Stromal cell of bone marrow (primary cell): ENCODE measurements around the gene OVCA2.

Source experiments
- DNase-seq: peaks from one replicate; pipeline ENCODE4 v3.0.0-alpha.2; 2012; ENCODE audit warnings: low read depth

OVCA2 gene

DNA sequence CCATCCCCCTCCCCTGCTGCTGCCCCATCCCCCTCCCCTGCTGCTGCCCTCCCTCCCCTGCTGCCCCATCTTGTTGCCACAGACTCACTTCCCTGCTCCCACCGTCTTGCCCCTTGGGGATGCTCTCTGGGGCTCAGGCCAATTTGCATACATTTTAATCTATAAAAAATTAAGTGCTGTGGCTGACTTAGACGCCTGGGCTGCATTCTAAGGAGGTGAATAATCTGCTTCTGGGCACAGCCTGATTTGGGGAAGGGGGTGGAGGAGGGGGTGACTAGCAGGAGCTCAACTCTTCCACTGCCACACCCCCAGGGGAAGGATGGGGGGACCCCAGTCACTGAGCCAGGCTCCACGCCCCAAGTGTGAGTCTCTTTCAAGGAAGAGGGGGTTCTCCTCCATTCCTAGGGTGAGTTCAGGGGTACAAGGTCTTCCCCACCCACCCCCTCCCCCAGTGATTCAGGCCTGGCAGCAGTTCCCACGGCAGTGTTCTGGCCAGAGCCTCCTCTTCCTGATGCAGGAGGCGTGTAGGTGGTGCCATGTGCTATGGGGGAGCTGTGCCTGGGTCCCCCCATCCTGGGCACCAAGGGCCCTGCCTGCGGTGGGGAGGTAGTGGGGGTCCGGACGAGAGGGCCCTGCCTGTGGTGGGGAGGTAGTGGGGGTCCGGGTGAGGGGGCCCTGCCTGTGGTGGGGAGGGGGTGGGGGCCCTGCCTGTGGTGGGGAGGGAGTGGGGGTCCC lies 6.8 kb upstream of the OVCA2 start:
- no peak for DNase-seq

DNA sequence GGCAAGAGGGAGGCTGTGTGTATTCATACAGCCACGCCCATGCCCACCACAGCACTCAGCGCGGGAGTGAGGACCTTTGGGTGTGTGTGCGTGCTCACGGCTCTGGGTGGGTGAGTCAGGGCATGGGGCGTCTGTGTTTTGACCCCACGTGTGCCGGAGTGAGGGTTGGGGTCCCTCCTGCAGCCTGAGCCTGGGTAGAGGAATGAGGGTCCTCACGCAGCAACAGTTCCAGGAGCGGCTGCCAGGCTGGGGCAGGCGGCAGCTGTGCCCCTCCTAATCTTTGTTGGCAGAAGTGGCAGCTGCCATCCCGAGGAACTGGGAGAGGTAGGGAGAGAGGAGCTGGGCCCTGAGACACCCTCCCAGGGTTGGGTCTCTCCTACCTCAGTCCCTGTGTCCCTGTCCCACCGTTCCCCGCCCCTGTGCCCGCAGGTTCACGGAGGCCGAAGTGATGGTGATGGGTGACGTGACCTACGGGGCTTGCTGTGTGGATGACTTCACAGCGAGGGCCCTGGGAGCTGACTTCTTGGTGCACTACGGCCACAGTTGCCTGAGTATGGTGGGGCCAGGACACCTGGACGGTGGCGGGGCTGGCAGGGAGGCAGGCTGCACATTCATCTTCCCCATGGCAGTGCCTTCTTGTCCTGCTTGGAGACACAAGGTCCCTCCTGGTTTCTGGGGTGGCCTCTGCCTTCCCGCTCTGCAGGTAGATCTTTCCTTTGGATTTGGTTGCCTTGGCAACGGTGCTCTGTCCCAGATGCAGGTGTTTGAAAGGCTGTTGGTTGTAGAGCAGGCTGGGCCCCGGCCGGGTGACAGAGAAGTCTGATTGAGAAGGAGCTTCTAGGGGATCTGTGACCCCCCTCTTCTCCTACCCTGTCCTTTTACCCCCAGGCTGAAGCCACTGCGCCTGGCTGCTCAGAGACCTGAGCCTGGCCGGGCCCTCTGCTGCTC lies 6.0 kb upstream of the OVCA2 start:
- DNase-seq, result no peak

DNA sequence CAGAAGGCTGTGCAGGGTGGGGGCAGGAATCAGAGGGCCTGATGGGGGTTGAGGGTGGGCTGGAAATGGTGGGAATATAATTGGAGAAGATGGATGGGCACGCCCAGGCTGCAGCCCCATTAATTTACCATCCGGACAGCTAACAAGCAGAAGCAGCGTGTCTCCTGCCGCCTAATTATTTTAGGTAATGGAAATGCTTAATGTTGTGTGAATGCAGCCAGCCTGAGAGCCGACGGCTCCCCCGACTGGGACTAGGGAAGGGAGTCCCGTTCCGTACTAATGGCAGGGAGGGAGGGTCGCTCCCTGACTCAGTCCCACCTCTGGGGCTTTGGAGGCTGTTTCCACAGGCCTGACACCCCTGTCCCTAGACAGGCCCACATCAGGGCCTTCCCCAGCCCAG lies 4.7 kb upstream of the OVCA2 start:
- DNase-seq, result no peak

DNA sequence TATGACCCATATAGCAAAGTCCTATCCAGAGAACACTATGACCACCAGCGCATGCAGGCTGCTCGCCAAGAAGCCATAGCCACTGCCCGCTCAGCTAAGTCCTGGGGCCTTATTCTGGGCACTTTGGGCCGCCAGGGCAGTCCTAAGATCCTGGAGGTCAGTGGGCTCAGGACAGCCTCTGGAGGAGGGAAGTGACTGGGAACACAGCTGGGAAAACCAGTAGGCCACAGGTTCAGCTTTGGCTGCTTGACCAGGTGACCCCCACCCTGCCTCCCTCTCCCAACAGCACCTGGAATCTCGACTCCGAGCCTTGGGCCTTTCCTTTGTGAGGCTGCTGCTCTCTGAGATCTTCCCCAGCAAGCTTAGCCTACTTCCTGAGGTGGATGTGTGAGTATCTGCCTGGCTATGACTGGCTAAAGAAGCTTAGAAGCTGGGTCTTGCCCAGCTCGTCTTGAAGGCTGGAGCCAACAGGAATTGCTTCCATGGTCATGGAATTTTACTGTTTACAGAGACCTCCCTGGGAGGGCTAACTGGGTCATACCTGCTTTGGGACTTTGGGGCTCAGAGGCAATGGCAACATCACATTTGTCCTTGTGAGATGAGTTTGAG lies 1.5 kb upstream of the OVCA2 start:
- no peak for DNase-seq

DNA sequence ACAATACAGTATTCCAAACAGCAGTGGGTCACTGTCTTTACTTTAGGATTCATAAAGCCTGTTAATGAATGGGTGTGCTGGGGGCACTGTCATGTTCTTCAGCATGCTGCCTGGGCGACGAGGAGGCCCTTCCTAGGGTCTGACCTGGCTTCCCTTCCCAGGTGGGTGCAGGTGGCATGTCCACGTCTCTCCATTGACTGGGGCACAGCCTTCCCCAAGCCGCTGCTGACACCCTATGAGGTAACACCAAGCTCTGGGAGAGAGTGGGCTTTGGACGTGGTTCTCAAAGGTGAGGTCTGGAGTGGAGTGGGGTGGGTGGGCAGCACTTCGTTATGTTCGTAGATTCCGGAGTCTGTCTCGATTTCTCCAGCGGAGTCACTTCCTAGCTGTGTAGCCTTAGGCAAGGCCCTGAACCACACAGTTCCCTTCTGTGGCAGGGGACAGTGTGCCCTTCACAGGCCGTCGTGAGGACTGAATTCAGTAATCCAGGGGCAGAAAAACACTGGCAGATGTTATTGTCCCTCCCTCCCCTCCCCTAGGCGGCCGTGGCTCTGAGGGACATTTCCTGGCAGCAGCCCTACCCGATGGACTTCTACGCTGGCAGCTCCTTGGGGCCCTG lies 771 bp upstream of the OVCA2 start:
- DNase-seq, result no peak

DNA sequence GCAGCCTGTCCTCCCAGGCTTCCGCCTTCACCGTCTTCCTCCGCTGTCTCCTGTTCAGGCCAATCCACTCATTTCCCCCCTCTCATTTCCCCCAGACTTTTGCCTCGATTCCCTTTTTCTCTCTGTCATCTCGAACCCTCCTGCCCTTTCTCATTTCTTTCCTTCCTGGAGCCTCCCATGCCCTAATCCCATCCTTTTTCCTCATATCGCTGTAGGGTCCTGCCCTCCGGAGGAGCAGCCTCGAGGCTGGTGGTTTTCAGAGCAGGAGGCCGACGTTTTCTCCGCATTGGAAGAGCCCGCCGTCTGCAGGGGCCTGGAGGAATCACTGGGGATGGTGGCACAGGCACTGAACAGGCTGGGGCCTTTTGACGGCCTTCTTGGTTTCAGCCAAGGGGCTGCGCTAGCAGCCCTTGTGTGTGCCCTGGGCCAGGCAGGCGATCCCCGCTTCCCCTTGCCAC lies 597 bp downstream of the OVCA2 start:
- no peak for DNase-seq

DNA sequence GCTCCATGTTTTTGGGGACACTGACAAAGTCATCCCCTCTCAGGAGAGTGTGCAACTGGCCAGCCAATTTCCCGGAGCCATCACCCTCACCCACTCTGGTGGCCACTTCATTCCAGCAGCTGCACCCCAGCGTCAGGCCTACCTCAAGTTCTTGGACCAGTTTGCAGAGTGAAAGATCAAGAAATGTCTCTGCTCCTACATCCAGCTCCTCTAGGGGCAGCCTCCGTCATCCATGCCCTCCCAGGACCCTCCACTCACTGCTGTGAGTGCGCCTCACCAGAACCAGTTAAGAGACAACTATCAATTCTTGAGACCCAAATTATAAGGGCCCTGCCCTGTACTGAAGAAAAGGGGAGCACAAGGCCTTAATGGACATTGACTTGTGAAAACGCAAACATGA lies 1.1 kb downstream of the OVCA2 start:
- DNase-seq, result no peak

DNA sequence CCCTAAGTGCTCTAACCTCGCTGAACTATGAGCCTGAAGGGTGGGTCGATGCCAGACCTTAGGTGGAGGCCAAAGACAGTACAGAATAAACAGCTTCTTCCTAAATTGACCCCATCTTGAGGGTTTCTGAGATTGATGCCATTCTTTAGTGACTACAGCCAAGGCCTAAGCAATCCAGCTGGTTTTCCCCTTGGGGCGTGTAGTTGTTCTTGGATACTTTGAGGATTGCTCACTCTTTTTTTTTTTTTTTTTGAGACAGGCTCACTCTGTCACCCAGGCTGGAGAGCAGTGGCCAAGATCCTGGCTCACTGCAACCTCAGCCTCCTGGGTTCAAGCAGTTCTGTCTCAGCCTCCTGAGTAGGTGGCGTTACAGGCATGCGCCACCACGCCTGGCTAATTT lies 2.0 kb downstream of the OVCA2 start:
- DNase-seq, result no peak

DNA sequence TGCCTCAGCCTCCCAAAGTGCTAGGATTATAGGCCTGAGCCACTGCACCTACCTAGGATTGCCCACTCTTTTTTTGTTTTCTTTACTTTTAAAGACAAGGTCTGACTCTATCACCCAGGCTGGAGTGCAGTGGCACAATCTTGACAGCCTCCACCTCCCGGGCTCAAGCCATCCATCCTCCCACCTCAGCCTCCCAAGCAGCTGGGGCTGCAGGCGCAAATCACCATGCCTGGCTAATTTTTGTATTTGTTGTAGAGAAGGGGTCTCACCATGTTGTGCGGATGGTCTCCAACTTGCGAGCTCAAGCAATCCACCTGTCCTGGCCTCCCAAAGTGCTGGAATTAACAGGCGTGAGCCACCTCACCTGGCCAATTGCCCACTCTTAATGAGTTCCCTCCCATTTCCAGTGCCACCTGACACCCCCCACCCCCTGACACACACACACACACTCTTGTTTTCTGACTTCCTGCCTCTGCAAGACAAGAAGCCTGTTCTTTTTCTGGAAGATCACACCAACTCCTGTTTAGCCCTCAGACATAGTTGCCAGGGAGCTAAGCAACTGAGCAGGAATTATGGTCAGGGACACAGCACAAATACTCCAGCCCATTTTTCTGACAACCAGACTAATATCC lies 2.6 kb downstream of the OVCA2 start:
- no peak for DNase-seq

DNA sequence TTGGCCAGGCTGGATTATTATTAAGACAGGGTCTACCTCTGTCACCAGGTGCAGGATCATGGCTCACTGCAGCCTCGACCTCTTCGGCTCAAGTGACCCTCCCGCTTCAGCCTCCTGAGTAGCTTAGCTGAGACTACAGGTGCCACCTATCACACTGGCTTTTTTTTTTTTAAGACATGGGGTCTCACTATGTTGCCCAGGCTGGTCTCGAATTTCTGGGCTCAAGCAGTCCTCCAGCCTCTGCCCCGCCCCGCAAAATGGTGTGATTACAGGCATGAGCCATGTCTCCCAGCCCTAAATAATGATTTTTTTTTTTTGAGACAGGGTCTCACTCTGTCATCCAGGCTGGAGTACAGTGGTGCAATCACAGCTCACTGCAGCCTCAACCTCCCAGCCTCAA lies 5.8 kb downstream of the OVCA2 start:
- no peak for DNase-seq

DNA sequence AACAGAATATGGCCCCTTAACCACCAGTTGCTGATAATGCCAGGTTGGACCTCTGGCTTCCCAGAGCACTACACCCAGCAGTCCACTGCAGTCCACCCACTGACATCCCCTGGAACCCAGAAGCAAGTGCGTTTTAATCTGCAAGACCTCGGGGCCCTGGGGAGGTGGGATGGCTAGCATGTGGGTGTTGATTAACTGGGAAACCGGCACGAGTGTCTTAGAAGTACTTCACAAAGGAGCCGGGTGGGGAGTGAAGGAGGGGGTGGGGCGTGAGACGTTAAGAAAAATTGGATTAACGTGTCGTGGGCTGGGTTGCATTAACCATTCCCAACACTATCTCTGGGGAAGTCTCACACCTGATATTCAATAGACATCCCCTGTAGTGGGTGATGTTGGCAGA lies 7.0 kb downstream of the OVCA2 start:
- no peak for DNase-seq

DNA sequence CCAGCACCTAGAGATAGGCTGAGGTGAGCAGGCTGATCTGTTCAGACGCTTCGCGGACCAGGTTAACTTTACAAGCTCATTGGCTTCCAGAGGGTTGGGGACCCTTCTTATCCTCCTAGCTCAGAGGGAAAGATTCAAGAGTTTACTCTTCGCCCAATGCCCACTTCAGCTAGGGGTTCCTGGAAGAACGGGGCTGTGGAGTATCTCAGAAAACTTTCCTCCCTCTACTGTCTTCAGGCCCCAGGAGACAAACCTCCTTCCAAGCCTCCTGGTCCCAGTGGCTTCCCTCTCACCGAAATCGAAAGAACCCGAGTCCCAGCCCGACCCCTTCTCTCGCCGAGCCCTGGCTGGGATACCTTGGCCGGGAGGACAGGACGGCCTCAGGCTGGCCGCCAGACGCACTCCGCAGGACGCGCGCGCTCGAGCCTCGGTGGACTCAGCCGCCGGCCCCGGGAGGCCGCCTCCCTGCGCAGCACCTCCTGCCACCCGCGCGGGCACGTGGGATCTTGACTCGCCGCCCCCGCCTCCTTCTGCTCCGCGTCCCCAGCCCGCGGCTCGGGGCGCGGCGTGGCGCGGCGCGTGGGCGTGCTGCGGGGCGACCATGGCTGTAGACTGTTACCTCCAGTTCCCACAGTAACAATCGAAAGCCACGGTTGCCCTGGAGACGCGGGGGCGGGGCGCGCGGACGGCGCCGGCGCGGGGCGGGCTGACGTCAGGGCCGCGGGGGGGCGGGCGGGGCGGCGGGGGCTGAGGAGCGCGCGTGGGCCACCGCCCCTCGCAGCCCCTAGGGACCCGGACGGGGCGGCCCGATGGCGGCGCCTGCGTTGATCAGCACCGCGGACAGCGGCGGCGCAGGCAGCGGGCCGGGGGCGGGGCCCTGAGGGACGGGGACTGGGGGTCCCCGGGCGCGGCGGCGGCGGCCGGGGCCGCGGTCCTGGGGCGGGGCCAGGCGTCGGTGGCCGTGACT lies 7.8 kb downstream of the OVCA2 start:
- DNase-seq, result peak; percentile 67

DNA sequence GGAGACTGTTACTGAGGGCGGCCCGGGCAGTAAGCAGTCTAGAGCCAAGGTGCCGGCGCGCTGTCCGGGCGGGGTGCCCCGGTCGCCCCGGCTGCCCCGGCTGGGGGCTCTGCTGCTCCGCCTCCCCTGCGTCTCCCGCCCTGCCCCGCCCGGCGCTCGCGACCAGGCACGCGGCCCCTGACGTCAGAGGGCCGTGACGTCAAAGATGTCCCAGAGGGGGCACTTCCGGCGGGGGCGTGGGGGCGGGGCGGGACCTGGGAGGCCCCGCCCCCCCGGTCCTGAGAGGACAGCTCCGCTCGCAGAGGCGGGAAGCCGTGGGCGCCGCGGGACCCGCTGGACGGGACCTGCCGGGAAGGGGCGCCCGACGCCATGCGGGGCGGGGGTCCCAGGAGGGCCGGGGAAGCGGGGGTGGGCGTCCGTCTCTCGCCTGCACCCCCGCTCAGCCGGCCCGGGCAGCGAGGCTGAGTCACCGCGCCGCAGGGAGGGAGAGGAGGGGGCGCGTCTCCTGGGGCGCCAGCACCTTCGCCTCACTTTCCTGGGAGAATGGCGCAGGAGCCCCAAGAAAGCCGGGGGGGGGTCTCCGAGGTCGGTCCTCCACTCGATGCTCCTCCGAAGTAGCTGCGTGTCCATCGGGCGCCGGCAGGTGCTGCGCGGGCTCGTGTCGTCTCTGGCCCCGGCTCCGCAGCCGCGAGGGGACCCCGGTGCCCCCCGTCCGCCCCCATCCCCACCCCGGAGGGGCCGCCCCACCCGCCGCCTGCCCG lies 8.7 kb downstream of the OVCA2 start:
- no peak for DNase-seq

DNA sequence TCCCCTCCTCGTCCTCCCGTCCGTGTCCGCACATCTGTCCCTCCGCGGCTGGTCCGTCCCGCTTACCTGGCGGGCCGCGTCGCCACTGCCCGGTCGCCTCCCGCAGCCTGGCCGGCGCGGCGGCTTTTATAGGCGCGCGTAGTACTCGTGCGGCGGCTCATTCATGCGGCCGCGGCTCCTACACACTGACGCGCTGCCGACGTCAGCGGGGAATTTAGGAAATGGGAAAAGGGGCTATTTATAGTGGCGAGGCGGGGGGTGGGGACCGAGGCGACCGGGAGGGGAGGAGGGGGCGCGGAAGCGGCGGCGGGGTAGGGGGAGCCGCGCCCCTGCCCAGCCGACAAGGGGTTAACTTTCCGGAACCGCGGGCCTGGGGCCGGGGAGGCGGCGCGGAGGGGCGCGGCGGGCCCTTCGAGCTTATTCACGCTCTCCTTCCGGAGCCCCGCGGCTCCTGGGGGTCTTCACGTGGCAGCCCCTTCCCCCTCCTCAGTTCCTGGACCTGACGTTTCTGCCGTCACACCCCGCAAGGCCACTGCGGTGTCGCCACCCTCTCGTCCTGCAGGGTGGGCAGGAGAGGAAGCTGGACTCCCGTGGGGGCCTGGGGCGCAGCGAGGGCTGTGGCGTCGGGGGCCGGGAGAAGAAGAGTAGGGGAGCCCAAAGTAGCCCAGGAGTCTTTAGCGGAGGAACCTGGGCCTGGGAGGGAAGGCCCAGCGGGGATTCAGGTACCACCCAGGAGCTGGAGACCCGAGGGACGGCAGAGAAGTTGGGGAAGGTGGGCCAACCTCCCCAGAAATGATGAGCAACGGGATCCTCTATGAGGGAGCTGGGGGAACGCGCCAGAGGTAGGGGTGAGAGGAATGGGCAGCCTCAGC lies 9.5 kb downstream of the OVCA2 start:
- DNase-seq, result no peak

DNA sequence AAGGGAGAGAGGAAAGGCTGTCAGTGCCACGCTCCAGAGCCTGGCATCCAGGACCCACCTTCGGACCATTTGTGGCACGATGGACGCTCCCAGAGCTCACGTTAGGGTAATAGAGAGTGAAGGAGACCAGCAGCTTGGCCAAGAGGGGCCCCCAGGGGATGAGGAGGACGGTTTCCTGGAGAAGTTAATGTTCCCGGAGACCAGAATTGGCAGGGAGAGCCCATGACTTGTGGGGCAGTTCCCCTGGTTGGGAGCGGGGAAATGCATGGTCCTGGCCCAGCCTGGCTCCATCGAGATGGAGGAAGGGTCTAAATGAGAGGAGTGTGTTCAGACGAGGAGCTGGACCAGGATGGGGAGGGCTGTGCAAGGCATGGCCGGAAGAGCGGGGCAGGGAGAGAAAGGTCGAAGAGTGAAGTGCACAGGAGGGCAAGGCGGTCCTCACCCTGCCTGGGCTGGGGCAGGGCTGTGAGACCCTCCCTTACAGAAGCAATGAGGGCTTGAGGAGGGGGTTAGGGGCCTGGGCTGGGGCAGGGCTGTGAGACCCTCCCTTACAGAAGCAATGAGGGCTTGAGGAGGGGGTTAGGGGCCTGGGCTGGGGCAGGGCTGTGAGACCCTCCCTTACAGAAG lies 10.2 kb downstream of the OVCA2 start:
- DNase-seq, result no peak

DNA sequence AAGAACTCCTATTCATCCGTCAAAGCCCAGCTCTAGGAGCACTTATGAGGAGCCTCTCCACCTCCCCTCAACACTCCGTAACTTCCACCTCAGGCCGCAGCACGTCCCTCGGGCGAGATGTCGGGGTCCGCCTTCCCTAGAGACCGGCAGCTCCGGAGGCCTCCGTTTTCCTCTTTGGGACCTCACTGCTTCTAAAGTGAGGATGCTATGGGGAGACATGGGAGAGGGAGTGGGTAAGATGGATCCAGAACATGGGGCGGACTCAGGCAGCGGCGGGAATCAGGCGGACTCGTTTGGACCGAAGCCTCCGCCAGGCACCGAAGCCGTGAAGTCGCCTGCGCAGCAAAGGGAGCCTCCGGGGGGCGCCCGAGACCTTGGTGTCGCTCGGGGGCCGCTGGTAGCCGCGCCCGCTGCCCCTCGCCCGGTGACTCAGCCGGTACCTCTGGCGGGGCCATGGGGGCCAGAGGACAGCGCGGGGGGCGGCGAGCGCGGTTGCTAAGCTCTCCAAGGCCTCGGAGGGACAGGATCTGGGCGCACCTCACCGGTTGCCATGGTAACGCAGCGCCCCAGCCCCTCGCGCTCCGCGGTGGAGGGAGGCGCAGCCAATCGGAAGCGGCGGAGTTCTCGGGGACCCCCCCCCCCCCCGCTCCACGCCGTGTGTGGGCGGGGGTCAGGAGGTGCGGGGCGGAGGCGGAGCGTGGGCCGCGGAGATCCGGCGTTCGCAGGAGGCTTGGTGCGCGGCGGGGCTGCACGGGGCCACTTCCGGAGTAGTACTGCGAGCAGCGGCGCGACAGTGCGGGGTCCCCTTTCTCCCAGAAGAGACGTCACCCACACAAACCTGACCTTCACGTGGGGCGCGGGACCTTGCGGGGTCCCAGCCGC lies 11.8 kb downstream of the OVCA2 start:
- DNase-seq, result no peak

DNA sequence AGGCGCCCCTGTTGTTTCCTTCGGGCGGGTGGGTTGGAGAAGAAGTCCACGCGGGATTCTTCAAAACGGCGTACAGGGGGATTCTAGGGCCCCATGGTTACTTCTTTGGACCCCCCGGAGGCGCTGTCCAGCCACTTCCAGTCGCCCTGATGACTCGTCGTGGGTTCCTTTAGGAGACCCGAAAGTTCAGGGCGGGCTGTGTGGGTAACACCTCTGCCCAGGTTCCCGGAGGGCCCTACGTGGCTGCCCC lies 12.4 kb downstream of the OVCA2 start:
- no peak for DNase-seq
